Loucy (cell line): ENCODE data around the gene HEPN1.

Experiments
- H2AFZ ChIP-seq: fragments of 200-600 bp; sonication (generic); 2 replicates; pipeline ENCODE4 v1.6.0; 2016; ENCODE audit warnings: antibody characterized with exemption, mild to moderate bottlenecking, low read length, moderate library complexity
- H3F3A ChIP-seq: fragments of 200-600 bp; 2 replicates; pipeline ENCODE4 v1.6.0; 2016; ENCODE audit warnings: antibody characterized with exemption, low read depth, mild to moderate bottlenecking
- H3K27me3 ChIP-seq: fragments of 200-600 bp; sonication (generic); 2 replicates; pipeline ENCODE4 v1.6.1; 2014; ENCODE audit warnings: low read length, mild to moderate bottlenecking; ENCODE audit not compliant: insufficient read depth, poor library complexity, severe bottlenecking
- H3K36me3 ChIP-seq: fragments of 200-600 bp; sonication (generic); 2 replicates; pipeline ENCODE4 v1.6.1; 2016; ENCODE audit warnings: low read length; ENCODE audit not compliant: insufficient read depth
- H3K4me1 ChIP-seq: fragments of 200-600 bp; sonication (generic); 2 replicates; pipeline ENCODE4 v1.5.1; 2014; ENCODE audit warnings: low read length, mild to moderate bottlenecking; ENCODE audit not compliant: insufficient read depth, poor library complexity, severe bottlenecking
- H3K4me2 ChIP-seq: fragments of 200-600 bp; sonication (generic); 2 replicates; pipeline ENCODE4 v1.6.0; 2014; ENCODE audit warnings: antibody characterized with exemption, low read length, low read depth, mild to moderate bottlenecking; ENCODE audit not compliant: poor library complexity, severe bottlenecking
- H3K4me3 ChIP-seq: fragments of 200-600 bp; sonication (generic); 2 replicates; pipeline ENCODE4 v1.5.1; 2014; ENCODE audit warnings: low read length, mild to moderate bottlenecking, mixed read lengths; ENCODE audit not compliant: poor library complexity, severe bottlenecking
- H3K79me2 ChIP-seq: fragments of 200-600 bp; sonication (generic); 2 replicates; pipeline ENCODE4 v1.6.1; 2014; ENCODE audit warnings: low read length; ENCODE audit not compliant: insufficient read depth
- H3K9ac ChIP-seq: fragments of 200-600 bp; sonication (generic); 2 replicates; pipeline ENCODE4 v1.6.0; 2014; ENCODE audit warnings: mild to moderate bottlenecking, low read depth, low read length, moderate library complexity; ENCODE audit not compliant: poor library complexity, severe bottlenecking
- H3K9me2 ChIP-seq: fragments of 200-600 bp; sonication (generic); replicated peaks from 2 replicates; pipeline ENCODE4 v1.6.1; 2016; ENCODE audit warnings: low read depth, low read length, mixed read lengths
- H3K9me3 ChIP-seq: fragments of 200-600 bp; sonication (generic); 2 replicates; pipeline ENCODE4 v1.6.1; 2014; ENCODE audit warnings: mild to moderate bottlenecking, antibody characterized with exemption, low read length, low read depth; ENCODE audit not compliant: insufficient read depth
- H4K20me1 ChIP-seq: fragments of 200-600 bp; sonication (generic); 2 replicates; pipeline ENCODE4 v1.6.0; 2014; ENCODE audit warnings: antibody characterized with exemption, low read length, mild to moderate bottlenecking; ENCODE audit not compliant: insufficient read depth, poor library complexity, severe bottlenecking
- EZH2phosphoT487 ChIP-seq: fragments of 200-600 bp; IDR thresholded peaks from 2 replicates; pipeline ENCODE4 v1.6.1; 2018; ENCODE audit warnings: antibody characterized with exemption, mild to moderate bottlenecking, moderate library complexity, borderline replicate concordance
- TF ChIP-seq, protein P1 (sequence below): fragments of 200-600 bp; sonication (generic); conservative IDR thresholded peaks from 2 replicates; pipeline ENCODE4 v1.5.1; 2014; ENCODE audit warnings: mild to moderate bottlenecking, antibody characterized with exemption, low read length

HEPN1 gene

DNA sequence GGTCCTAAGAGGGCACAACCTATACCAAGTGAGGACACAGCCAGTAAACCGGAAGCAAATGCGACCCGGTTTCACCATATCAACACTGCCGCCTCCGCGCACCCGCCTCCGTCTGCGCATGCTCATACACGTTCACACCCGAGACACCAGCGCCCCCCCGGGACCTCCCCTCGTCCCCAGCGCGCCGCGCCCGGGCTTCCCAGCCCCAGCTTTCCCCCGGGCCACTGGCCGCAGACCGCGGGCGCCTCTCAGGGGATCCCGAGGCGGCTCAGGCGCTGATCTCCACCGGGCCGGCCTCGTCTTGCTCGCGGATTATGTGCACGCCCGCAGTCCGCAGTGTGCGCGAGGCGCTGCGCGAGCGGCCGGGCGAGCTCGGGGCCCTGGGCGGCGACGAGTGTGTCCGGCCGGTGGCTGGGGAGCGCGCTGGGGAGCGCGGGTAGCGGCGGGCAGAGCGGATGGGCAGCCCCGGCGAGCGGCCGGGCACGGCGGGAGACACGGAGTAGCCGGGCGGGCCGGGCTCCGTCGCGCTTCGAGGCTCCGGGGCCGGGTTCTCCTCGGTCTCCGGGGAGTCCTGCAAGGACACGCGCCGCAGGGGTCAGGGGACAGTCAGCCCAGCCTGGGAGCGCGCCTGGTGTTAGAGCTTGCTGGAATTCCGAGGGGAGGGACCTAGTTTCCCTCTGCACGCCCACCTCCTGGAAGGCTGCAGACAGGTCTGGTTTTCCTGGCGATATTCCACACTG is 2.0 kb downstream of the HEPN1 start:
- Histone ChIP-seq H3F3A (no peaks in the 10 kb centered on the region), H4K20me1 (no peaks in the 10 kb centered on the region), H3K9ac (no peak overlapping the region), H3K36me3 (no peaks in the 10 kb centered on the region), H3K4me2 (no peak overlapping the region), H3K9me2 (no peaks in the 10 kb centered on the region), H3K4me3 (no peak overlapping the region), H2AFZ (no peak overlapping the region), H3K79me2 (no peaks in the 10 kb centered on the region), H3K4me1 (peaks cover 15% of the 10 kb centered on the region), H3K27me3 (no peaks in the 10 kb centered on the region), H3K9me3 (no peaks in the 10 kb centered on the region)
- TF ChIP-seq, protein P1, sequence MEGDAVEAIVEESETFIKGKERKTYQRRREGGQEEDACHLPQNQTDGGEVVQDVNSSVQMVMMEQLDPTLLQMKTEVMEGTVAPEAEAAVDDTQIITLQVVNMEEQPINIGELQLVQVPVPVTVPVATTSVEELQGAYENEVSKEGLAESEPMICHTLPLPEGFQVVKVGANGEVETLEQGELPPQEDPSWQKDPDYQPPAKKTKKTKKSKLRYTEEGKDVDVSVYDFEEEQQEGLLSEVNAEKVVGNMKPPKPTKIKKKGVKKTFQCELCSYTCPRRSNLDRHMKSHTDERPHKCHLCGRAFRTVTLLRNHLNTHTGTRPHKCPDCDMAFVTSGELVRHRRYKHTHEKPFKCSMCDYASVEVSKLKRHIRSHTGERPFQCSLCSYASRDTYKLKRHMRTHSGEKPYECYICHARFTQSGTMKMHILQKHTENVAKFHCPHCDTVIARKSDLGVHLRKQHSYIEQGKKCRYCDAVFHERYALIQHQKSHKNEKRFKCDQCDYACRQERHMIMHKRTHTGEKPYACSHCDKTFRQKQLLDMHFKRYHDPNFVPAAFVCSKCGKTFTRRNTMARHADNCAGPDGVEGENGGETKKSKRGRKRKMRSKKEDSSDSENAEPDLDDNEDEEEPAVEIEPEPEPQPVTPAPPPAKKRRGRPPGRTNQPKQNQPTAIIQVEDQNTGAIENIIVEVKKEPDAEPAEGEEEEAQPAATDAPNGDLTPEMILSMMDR = no peak
- TF ChIP-seq EZH2phosphoT487 = no peak

DNA sequence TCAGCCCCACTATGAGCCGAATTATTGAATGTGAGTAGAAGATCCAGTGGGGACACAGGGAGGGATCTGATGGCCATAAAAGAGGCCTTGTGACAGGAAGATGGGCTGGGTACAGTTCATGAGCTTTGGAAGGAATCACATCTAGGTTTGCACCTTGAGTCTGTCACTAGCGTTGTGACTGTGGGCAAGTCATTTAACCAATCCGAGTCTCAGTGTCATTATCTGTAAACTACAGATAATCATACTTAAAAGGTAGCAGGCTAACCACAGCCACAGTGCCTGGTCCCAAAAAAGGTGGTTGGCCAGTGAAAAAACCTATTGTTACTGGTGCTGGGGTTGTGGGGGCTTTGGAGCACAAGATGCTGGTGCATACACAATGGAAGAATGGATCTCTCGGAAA is 3.8 kb downstream of the HEPN1 start:
- Histone ChIP-seq H3F3A (no peaks in the 10 kb centered on the region), H3K27me3 (no peaks in the 10 kb centered on the region), H3K4me1 (peaks cover 15% of the 10 kb centered on the region), H3K36me3 (no peaks in the 10 kb centered on the region), H3K9ac (no peak overlapping the region), H4K20me1 (no peaks in the 10 kb centered on the region), H3K9me2 (no peaks in the 10 kb centered on the region), H3K4me2 (peak overlapping the region; percentile 36), H3K4me3 (peak overlapping the region; percentile 5), H3K9me3 (no peaks in the 10 kb centered on the region), H2AFZ (no peak overlapping the region), H3K79me2 (no peaks in the 10 kb centered on the region)
- no peak for TF ChIP-seq EZH2phosphoT487
- TF ChIP-seq, protein P1 = no peak

DNA sequence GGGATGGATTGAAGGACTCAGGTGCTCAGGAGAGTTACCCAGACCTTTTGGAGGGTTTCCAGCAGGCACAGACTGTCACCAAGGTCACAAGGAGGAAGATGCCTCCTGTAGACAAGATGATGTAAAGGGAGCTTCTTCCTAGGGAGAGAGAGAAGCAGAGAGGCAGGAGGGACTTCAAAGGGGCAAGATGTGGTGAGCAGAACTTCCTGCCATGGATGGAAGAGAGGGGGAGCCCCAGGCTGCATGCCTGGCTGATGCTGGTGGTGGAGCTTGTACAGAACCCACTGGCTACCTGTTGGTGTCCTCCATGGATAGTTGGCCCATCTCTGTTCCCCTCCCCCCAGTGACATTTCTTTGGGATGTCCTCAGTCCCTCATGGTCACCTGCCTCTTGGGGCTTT is 4.2 kb downstream of the HEPN1 start:
- Histone ChIP-seq H3K9ac (no peak overlapping the region), H3K79me2 (no peaks in the 10 kb centered on the region), H3F3A (no peaks in the 10 kb centered on the region), H3K4me3 (peak overlapping the region; percentile 5), H2AFZ (0 out of 2 replicates have a peak overlapping the region, but pooled peaks have one; percentile 15), H4K20me1 (no peaks in the 10 kb centered on the region), H3K4me2 (peak overlapping the region; percentile 36), H3K9me3 (no peaks in the 10 kb centered on the region), H3K4me1 (peaks cover 15% of the 10 kb centered on the region), H3K27me3 (no peaks in the 10 kb centered on the region), H3K9me2 (no peaks in the 10 kb centered on the region), H3K36me3 (no peaks in the 10 kb centered on the region)
- no peak for TF ChIP-seq EZH2phosphoT487
- TF ChIP-seq, protein P1 = peak; percentile 26; the same call in 1 of the 2 replicates
